ENCODE data around the gene KCNT1.

DNA sequence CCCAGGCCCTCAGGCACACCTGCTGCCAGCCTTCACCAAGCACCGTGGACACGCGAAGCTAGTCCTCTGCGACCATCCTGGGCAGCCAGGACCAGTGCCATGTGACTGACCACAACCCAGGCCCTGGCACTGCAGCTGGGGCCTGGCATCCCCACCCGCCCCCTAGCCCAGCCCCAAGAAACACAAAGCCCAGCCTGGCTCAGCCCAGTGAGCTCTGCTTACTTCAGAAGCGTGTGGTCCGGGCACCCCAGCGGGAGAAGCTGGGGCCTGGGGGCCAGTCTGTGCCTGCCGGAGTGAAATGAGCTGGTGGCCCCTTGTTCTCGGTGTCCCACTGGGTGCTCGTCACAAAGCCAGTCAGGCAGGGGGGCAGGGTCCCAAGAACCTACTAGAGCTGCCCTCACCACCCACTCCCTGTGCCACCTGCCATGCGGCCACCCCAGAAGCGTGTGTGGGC, 87.9 kb downstream of the KCNT1 start:
- TF ChIP-seq, protein P1, sequence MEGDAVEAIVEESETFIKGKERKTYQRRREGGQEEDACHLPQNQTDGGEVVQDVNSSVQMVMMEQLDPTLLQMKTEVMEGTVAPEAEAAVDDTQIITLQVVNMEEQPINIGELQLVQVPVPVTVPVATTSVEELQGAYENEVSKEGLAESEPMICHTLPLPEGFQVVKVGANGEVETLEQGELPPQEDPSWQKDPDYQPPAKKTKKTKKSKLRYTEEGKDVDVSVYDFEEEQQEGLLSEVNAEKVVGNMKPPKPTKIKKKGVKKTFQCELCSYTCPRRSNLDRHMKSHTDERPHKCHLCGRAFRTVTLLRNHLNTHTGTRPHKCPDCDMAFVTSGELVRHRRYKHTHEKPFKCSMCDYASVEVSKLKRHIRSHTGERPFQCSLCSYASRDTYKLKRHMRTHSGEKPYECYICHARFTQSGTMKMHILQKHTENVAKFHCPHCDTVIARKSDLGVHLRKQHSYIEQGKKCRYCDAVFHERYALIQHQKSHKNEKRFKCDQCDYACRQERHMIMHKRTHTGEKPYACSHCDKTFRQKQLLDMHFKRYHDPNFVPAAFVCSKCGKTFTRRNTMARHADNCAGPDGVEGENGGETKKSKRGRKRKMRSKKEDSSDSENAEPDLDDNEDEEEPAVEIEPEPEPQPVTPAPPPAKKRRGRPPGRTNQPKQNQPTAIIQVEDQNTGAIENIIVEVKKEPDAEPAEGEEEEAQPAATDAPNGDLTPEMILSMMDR (conservative IDR thresholded peaks at IDR 0.05; ENCODE audit: low read depth, low read length) = no peak
- TF ChIP-seq EZH2 (IDR thresholded peaks at IDR 0.05; ENCODE audit: borderline replicate concordance, low read depth, low read length, poor library complexity, severe bottlenecking) = no peak
